Measurements from ENCODE around the gene APLNR.

DNA sequence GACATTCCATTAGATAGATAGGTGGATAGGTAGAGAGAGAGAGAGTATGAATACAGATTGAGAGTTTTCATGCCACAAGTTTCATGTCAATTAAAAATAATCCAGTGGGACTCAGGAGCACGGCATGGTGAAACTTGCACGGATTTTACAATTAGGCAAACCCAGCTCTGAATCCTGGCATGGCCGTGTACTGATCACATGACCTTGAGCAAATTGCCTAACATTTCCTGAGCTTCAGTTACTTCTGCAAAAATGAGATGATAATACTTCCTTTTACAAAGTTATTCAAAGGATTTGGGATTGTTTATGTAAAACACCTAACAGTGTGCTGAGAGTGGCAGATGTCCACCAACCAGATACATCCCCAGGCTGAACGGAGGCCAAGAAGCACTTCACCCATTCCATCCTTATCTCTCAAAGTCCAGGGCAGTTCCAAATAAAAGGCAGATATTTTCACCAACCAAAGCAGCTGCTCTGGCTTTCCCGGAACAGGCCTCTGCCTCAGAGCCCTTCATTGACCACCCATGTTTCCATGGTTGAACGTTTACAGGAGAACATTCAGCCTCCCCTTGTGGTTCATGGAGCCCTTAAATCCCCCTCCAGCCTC is 17.9 kb downstream of the APLNR start:
- TF ChIP-seq POLR2A (IDR thresholded peaks at IDR 0.05) (no peak), POLR2AphosphoS5 (IDR thresholded peaks at IDR 0.05) (no peak)
- TF ChIP-seq, protein P1, sequence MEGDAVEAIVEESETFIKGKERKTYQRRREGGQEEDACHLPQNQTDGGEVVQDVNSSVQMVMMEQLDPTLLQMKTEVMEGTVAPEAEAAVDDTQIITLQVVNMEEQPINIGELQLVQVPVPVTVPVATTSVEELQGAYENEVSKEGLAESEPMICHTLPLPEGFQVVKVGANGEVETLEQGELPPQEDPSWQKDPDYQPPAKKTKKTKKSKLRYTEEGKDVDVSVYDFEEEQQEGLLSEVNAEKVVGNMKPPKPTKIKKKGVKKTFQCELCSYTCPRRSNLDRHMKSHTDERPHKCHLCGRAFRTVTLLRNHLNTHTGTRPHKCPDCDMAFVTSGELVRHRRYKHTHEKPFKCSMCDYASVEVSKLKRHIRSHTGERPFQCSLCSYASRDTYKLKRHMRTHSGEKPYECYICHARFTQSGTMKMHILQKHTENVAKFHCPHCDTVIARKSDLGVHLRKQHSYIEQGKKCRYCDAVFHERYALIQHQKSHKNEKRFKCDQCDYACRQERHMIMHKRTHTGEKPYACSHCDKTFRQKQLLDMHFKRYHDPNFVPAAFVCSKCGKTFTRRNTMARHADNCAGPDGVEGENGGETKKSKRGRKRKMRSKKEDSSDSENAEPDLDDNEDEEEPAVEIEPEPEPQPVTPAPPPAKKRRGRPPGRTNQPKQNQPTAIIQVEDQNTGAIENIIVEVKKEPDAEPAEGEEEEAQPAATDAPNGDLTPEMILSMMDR (IDR thresholded peaks at IDR 0.05), result no peak

Data from breast epithelium (tissue), 3 donors.